GM19455 (cell line): ENCODE data around the gene PROX1.

Experiments
- ATAC-seq: cut with Tn5 transposase; IDR thresholded peaks from one replicate; pipeline ENCODE4 v1.9.1; 2021; ENCODE audit not compliant: unreplicated experiment

Gene PROX1

GRCh38 chr1:213997038-213997771, 9.4 kb downstream of the PROX1 start:
- no peak for ATAC-seq

GRCh38 chr1:213997772-213998107, 10.0 kb downstream of the PROX1 start:
- ATAC-seq: no peak

GRCh38 chr1:213998785-213999184, 11.0 kb downstream of the PROX1 start:
- no peak for ATAC-seq

- ATAC-seq: no peak
Measured at GRCh38 chr1:213999732-214000131, 12.0 kb downstream of the PROX1 start.

GRCh38 chr1:214002060-214002459, 14.3 kb downstream of the PROX1 start:
- ATAC-seq: no peak

- ATAC-seq: no peak
Measured at GRCh38 chr1:214002472-214002871, 14.7 kb downstream of the PROX1 start.

- no peak for ATAC-seq
Measured at GRCh38 chr1:214003233-214003632, 15.5 kb downstream of the PROX1 start.

- ATAC-seq: no peak
Measured at GRCh38 chr1:214004014-214004413, 16.2 kb downstream of the PROX1 start.

- ATAC-seq: no peak
Measured at GRCh38 chr1:214004795-214005194, 17.0 kb downstream of the PROX1 start.

GRCh38 chr1:214005708-214006107, 17.9 kb downstream of the PROX1 start:
- ATAC-seq: no peak

GRCh38 chr1:214006845-214007244, 19.1 kb downstream of the PROX1 start:
- no peak for ATAC-seq

- no peak for ATAC-seq
Measured at GRCh38 chr1:214008347-214008746, 20.6 kb downstream of the PROX1 start.

- ATAC-seq: no peak
Measured at GRCh38 chr1:214008791-214009422, 21.1 kb downstream of the PROX1 start.

- ATAC-seq: no peak
Measured at GRCh38 chr1:214009423-214010196, 21.8 kb downstream of the PROX1 start.

GRCh38 chr1:214010197-214010573, 22.4 kb downstream of the PROX1 start:
- no peak for ATAC-seq

GRCh38 chr1:214010717-214011116, 22.9 kb downstream of the PROX1 start:
- ATAC-seq: no peak

GRCh38 chr1:214012418-214012817, 24.6 kb downstream of the PROX1 start:
- ATAC-seq: no peak

GRCh38 chr1:214013614-214014377, 26.0 kb downstream of the PROX1 start:
- no peak for ATAC-seq

GRCh38 chr1:214014730-214015129, 27.0 kb downstream of the PROX1 start:
- ATAC-seq: no peak

GRCh38 chr1:214017191-214017982, 29.6 kb downstream of the PROX1 start:
- ATAC-seq: no peak
